ENCODE data around the gene BTBD16. TPM values are rescaled to one million over a fixed set of nuclear protein-coding genes. Genes with fewer than 3 reads are reported as not detected.

Gene BTBD16
- total RNA-seq, 1 experiment from 2014 or later: 0.82 TPM

DNA sequence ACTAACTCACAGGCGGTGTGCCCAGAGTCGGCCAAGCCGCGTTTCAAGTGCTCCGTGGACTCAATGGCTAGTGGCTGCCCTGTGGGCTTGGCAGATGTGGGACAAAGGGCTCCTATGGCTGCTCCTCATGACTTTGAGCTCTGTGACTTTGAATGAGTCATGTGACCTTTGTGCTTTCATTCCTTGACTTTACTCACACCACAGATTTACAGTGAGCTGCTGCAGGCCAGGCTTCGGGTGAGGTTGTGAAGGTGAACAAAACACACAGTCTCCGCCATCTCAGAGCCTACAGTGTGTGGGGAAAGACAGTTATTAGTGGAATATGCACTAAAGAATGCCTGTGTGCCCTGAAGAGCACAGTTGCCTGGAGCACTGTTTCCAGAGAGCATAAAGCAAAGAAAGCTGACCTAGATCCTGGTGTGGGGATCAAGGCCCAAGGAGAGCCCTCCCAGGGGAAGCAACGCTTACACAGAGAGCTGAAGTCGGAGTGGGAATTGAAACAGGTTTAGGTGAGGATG, 73.7 kb downstream of the BTBD16 start:
- TF ChIP-seq POLR2AphosphoS5 (IDR thresholded peaks at IDR 0.05; ENCODE audit: low read depth, low read length): no peak
- TF ChIP-seq, protein P1, sequence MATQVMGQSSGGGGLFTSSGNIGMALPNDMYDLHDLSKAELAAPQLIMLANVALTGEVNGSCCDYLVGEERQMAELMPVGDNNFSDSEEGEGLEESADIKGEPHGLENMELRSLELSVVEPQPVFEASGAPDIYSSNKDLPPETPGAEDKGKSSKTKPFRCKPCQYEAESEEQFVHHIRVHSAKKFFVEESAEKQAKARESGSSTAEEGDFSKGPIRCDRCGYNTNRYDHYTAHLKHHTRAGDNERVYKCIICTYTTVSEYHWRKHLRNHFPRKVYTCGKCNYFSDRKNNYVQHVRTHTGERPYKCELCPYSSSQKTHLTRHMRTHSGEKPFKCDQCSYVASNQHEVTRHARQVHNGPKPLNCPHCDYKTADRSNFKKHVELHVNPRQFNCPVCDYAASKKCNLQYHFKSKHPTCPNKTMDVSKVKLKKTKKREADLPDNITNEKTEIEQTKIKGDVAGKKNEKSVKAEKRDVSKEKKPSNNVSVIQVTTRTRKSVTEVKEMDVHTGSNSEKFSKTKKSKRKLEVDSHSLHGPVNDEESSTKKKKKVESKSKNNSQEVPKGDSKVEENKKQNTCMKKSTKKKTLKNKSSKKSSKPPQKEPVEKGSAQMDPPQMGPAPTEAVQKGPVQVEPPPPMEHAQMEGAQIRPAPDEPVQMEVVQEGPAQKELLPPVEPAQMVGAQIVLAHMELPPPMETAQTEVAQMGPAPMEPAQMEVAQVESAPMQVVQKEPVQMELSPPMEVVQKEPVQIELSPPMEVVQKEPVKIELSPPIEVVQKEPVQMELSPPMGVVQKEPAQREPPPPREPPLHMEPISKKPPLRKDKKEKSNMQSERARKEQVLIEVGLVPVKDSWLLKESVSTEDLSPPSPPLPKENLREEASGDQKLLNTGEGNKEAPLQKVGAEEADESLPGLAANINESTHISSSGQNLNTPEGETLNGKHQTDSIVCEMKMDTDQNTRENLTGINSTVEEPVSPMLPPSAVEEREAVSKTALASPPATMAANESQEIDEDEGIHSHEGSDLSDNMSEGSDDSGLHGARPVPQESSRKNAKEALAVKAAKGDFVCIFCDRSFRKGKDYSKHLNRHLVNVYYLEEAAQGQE (IDR thresholded peaks at IDR 0.05; ENCODE audit: insufficient read depth in 1 of 2, low read depth in 2 of 2, low read length in 1 of 2): no peak
- TF ChIP-seq, protein P2, sequence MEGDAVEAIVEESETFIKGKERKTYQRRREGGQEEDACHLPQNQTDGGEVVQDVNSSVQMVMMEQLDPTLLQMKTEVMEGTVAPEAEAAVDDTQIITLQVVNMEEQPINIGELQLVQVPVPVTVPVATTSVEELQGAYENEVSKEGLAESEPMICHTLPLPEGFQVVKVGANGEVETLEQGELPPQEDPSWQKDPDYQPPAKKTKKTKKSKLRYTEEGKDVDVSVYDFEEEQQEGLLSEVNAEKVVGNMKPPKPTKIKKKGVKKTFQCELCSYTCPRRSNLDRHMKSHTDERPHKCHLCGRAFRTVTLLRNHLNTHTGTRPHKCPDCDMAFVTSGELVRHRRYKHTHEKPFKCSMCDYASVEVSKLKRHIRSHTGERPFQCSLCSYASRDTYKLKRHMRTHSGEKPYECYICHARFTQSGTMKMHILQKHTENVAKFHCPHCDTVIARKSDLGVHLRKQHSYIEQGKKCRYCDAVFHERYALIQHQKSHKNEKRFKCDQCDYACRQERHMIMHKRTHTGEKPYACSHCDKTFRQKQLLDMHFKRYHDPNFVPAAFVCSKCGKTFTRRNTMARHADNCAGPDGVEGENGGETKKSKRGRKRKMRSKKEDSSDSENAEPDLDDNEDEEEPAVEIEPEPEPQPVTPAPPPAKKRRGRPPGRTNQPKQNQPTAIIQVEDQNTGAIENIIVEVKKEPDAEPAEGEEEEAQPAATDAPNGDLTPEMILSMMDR (IDR thresholded peaks at IDR 0.05): no peak
- no peak for TF ChIP-seq SIN3A (IDR thresholded peaks at IDR 0.05; ENCODE audit: borderline replicate concordance, insufficient read depth, low read depth, low read length)
- Histone ChIP-seq H3K36me3 (ENCODE audit: control insufficient read depth, insufficient read depth, low read length) (no peaks in the 10 kb centered on the region), H3K9me3 (ENCODE audit: control insufficient read depth, insufficient read depth, low read depth, low read length) (peaks cover 6% of the 10 kb centered on the region; the same call in 1 of the 2 replicates), H3K27me3 (ENCODE audit: control insufficient read depth, insufficient read depth, low read length) (no peaks in the 10 kb centered on the region), H3K4me1 (ENCODE audit: control insufficient read depth, insufficient read depth, low read length) (peaks cover 20% of the 10 kb centered on the region), H3K4me3 (ENCODE audit: low read depth in 2 of 2, low read length in 2 of 2) (no peak overlapping the region), H3K27ac (ENCODE audit: low read length) (peak overlapping the region; percentile 68)
- DNase-seq (ENCODE audit: low read depth, low spot score) (no peak), ATAC-seq (peak; percentile 80)
- ChIA-PET CTCF (interaction anchor here (0.7 kb wide), 2 partner anchors 19 to 219 kb away, joined by 3 to 4 read pairs; no protein-coding TSS in a partner anchor), POLR2A (interaction anchor here (0.7 kb wide), 1 partner anchor 15 kb away, joined by 3 read pairs; no protein-coding TSS in a partner anchor)
- in situ Hi-C loops (cut with HindIII; ENCODE audit: low pct_unique_long_range_greater_than_20kb, low sequenced_read_pairs): no loop called here
- intact Hi-C loops (cut with micrococcal nuclease; ENCODE audit: unreplicated experiment): no loop called here
- no TSS peak for BruUV-seq (replicated peaks)

DNA sequence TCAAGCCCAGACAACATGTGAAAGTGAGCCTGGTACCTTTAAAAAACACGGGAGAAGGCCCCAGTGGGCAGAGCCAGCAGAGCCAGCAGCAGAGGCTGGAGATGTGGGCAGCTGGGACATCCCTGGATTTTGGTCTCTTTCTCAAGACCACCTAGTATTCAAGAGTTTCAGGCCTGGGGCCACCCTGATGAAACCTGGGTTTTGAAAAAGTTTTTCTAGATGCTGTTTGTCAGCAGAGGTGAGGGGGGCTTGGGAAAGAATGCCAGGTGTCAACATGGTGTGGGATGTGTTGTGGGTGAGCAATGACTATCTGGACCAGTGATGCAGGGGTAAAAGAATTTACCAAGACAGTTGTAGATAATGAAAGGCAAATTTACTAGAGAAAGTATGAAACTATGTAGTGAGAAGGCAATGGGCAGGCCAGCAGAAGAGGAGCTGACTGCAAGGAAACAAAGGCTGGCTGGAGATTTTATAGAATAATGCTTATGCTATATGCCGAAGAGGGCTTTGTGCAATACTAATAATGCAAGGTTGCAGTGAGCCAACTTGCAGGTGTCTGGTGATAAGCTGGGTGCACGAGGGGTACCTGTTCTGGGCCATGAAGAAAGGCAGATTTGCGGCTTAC, 75.3 kb downstream of the BTBD16 start:
- peaks cover 20% of the 10 kb centered on the region for H3K4me1 ChIP-seq (ENCODE audit: control insufficient read depth, insufficient read depth, low read length)
- in situ Hi-C loops (cut with HindIII; ENCODE audit: low pct_unique_long_range_greater_than_20kb, low sequenced_read_pairs): no loop called here
- POLR2A ChIA-PET: no interaction called here
- no peak overlapping the region for H3K27ac ChIP-seq (ENCODE audit: low read length)
- H3K9me3 ChIP-seq (ENCODE audit: control insufficient read depth, insufficient read depth, low read depth, low read length): peaks cover 6% of the 10 kb centered on the region; the same call in 1 of the 2 replicates
- intact Hi-C loops (cut with micrococcal nuclease; ENCODE audit: unreplicated experiment): no loop called here
- no peak for DNase-seq (ENCODE audit: low read depth, low spot score)
- H3K27me3 ChIP-seq (ENCODE audit: control insufficient read depth, insufficient read depth, low read length): no peaks in the 10 kb centered on the region
- no peak overlapping the region for H3K4me3 ChIP-seq (ENCODE audit: low read depth in 2 of 2, low read length in 2 of 2)
- no TSS peak for BruUV-seq (replicated peaks)
- TF ChIP-seq, protein P2 (IDR thresholded peaks at IDR 0.05): no peak
- TF ChIP-seq, protein P1 (IDR thresholded peaks at IDR 0.05; ENCODE audit: insufficient read depth in 1 of 2, low read depth in 2 of 2, low read length in 1 of 2): no peak
- TF ChIP-seq POLR2AphosphoS5 (IDR thresholded peaks at IDR 0.05; ENCODE audit: low read depth, low read length): no peak
- no peak for TF ChIP-seq SIN3A (IDR thresholded peaks at IDR 0.05; ENCODE audit: borderline replicate concordance, insufficient read depth, low read depth, low read length)
- no peak for TF ChIP-seq TCF7L2 (IDR thresholded peaks at IDR 0.05; ENCODE audit: low read depth, low read length)
- ATAC-seq: no peak
- no peaks in the 10 kb centered on the region for H3K36me3 ChIP-seq (ENCODE audit: control insufficient read depth, insufficient read depth, low read length)
- CTCF ChIA-PET: no interaction called here

Data from Panc1 (cell line).